HG02943 (cell line): ENCODE data around the gene AFM.

Experiments used
- ATAC-seq: cut with Tn5 transposase; IDR thresholded peaks from one replicate; pipeline ENCODE4 v1.9.1; 2021; ENCODE audit warnings: mild to moderate bottlenecking, low read depth, moderate library complexity; ENCODE audit not compliant: unreplicated experiment

Gene AFM

DNA sequence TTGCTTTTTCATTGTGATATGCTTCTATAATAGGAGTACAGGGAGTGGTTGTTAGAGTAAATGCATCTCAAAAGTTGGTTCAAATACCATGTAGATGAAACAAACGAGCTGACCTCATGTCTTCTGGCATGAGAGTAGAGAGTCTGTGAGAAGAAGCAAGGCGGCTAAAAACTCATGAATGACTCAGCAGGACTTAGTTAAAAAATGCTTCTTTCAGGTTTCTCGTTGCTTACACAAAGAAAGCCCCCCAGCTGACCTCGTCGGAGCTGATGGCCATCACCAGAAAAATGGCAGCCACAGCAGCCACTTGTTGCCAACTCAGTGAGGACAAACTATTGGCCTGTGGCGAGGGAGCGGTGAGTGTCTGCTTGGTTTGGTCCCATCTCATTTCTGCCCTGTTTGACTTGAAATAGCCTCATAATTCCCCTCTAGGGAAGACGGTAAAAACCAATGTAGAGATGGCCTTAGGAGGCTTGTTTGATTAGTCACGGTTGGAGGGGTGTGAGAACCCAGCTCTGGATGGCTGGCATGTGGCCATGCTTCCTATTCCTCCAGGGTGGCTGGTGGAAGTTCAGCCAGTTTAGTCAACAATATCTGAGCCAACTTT lies 31.0 kb upstream of the AFM start:
- no peak for ATAC-seq

DNA sequence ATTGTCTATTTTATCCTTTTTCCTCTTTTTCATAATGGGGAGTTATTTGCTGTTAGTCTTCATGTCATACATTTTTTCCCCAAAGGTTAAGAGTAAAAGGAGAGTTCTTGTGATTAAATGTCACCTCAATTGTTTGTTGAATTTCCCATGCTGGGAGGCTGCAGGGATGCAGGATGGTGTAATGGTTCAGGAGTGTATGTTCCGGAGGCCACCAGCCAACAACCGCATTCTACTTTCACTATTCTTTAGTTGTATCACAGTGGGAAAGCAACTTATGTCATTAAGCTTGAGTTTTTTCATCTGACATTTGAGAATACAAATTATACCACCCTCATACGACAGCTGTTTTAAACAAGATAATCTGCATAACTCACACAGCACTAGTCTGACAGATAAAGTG lies 30.1 kb upstream of the AFM start:
- ATAC-seq = no peak

DNA sequence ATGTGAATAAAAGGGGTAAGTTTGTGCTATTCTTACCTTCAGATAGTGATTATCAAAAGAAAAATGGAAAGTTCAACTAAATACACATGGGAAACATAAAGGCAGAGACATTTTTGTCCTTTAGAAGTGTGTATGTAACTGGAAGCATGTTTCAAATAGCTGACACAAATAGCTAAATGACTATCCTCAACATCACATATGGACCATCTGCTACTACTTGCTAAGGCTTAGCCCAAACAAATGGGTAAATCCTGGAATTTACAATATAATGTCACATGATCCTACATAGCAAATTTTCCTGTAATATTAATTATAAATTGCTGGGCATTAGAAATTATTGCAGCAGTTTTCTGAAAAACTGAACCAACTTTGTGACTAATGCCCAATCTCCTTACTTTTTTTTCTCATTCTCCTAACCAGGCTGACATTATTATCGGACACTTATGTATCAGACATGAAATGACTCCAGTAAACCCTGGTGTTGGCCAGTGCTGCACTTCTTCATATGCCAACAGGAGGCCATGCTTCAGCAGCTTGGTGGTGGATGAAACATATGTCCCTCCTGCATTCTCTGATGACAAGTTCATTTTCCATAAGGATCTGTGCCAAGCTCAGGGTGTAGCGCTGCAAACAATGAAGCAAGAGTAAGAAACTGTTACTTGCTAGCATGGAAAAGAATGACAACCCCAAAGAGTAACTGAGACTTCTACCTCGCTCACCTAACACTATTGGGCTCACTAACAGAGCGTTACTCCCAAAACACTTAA lies 29.4 kb upstream of the AFM start:
- ATAC-seq = no peak

DNA sequence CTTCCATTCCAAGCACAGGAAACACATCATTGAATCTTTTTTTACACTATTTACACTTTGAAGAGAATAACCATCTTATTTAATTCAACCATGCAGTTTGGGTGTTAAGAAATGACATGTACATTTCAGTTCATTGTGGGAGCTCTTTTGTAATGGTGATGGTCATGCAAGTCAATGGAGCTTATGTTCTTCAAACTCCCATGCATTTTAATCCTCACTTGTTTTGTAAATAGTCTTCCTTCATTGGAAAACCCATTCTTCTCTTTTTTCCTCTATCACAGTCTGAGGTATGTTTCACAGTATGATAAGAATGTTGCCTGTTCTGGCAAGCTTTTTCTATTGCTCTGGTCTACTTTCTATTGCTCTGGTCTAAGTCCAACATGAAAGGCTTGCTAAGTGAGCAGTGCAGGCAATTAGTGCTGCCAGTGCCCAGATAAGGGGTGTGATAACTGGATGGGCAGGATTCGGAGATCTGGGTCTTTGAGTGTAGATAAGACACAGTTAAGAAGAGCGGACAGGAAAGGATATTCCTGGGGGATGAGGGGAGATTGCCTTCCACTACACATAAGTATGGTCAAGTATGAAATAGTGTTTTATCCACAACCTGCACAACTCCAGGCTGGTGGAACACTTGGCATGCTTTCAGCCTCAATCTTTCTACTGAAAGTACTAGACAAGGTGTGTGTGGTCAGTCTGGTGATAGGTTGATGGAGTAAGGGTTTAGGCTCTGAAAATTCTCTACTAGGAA lies 28.4 kb upstream of the AFM start:
- ATAC-seq = no peak

DNA sequence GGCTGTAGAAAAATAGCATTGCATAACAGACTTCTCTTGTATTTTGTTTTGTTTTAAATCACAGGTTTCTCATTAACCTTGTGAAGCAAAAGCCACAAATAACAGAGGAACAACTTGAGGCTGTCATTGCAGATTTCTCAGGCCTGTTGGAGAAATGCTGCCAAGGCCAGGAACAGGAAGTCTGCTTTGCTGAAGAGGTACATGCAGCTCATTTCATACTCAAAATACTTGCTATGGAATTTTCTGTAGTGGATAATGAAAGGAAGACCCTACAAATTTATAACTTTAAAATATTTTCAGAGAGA lies 27.9 kb upstream of the AFM start:
- ATAC-seq = no peak

DNA sequence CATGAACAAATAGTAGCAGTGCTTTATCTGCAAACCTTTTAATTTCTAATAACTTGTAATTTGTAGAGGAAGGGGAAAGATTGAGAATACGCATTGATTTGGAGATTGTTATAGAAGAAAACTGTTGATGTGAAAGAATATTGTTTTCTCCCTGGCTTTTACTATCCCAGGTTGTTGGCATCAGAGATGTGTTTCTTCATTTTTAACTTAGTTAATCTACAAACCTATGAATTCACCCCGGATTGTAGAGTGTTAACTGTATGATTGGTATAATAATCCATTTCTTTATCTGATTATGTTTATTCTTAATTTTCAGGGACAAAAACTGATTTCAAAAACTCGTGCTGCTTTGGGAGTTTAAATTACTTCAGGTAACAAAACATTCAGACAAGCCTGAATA lies 26.6 kb upstream of the AFM start:
- no peak for ATAC-seq

DNA sequence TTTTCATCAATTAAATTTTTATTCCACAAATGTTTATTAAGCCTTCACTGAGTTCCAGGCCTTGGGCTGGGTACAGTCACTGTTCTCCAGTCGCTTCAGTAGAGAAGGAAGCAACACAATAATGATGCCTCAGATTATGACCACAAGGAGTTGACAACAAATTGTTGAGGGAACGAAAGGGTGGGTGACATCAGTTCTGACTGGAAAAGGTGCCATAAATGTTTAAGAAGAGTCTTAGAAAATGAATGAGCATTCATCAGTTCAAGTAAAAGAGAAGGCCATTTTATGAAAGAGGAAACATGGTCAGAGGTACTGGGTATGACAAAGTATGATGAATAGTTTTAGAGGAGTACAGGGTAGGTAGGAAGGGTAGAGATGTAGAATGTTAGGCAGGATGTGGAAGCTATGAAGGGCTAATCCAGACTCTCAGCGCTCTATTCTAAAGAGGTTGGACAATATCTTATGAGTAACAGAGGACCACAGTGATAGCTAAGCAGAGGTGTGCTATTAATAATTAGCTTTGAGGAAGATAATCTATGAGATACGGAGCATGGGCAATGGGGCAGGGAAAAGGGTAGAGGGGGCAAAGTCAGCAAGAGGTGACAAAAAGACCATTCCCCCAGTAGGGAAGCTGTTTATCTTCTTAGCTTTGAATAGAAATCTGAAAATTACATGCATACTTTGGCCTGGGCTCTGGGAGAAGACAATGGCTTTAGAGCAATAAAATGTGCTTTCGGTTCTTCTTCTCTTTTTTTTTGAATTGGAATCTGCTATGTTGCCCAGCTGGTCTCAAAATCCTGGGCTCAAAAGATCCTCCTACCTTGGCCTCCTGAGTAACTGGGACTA lies 25.1 kb upstream of the AFM start:
- ATAC-seq = no peak

DNA sequence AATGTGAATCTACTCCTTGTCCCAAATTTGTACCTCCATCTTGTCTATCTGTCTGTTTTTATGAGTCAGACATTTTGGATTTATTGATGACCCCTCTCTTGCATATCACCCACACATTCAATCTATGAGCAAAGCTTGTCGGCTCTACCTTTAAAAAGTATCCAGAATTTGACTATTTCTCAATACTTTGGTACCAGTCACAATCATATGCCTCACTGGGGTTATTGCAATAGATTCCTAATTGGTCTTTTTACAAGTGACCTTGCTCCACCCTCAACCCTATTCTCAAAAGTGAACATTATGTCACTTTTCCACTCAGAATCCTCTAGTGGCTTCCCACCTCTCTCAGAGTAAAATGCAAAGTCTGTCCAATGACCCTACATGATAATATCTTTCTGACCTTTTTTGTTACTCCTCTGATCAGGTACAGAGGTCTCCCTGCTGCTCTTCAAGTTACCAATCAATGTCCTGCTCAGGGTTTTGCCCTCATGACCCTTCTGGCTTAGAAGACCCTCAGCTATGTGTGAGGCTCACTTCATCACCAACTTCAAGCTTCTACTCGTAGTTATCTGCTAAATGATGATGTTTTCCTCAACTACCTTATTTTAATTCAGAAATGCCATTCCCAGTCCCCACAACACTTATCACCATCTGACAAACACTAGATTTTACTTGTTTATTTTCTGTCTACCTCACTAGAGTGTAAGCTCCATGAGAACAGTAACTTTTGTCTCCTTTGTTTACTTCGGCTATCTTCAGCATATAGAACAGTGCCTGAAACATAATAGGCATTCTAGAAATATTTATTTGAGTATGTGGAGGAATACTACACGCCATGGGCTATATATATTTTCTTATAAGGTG lies 23.1 kb upstream of the AFM start:
- ATAC-seq = no peak

DNA sequence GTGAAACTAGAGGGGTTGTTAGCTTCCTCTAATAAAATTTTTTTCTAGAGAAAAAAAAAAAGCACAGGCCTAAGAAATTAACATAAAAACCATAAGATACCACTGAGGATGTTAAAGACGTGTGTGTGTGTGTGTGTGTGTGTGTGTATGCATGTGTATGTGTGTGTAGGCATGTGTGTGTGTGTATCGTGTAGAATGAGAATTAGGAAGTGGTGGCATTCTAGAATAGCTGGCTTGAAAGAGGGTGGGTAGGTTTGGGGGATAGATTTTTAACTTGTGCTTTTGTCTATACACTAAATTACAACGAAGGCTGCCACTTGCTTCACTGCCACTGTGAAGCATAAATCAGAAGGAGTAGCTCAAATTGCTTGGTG lies 22.5 kb upstream of the AFM start:
- no peak for ATAC-seq

DNA sequence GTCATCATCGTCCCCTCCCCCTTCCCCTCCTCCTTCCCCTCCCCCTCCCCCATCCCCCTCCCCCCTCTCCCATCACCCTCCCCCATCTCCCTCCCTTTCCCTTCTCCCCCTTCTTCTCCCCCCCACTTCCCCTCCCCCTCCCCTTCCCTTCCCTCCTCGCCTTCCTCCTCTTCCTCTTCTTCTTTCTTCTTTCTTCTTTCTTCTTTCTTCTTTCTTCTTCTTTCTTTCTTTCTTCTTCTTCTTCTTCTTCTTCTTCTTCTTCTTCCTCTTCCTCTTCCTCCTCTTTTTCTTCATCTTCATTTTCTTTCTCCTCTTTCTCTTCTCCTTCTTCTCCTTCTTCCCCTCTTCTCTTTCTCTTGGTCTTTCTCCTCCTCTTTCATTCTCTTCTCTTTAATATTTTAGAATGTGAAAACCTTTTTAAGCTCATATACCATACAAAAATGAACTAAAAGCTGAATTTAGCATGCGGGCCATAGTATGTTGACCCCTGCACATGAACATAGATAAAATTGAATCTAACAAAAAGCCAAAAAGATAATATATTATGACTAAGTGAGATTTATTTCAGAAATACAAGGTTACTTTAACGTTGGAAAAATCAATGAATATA lies 20.5 kb upstream of the AFM start:
- no peak for ATAC-seq

DNA sequence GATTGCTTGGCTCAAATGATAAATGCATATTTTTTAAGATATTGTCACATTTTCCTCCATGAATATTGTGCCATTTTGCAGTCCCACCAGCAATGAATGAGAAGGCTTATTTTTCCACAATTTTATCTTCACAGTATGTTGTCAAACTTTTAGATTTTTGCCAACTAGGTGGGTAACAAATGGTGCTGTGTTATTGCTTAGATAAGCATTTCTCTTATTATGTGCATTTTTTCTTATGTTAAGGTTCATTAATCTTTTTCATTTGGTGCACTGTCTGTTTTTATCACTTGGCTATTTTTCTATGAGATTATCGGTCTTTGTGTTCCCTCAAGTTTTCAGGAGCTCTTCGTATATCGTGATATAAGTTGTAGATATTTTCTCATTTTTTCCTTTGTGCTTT lies 13.4 kb upstream of the AFM start:
- no peak for ATAC-seq

DNA sequence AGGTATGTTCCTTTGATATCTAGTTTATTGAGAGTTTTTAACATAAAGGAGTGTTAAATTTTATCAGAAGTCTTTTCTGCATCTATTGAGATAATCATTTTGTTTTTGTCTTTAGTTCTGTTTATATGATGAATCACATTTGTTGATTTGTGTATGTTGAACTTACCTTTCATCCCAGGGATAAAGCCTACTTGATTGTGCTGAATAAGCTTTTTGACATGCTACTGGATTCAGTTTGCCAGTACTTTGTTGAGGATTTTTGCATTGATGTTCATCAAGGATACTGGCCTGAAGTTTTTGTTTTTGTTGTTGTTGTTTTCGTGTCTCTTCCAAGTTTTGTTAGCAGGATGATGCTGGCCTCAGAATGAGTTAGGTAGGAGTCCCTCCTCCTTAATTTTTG lies 10.8 kb upstream of the AFM start:
- no peak for ATAC-seq

DNA sequence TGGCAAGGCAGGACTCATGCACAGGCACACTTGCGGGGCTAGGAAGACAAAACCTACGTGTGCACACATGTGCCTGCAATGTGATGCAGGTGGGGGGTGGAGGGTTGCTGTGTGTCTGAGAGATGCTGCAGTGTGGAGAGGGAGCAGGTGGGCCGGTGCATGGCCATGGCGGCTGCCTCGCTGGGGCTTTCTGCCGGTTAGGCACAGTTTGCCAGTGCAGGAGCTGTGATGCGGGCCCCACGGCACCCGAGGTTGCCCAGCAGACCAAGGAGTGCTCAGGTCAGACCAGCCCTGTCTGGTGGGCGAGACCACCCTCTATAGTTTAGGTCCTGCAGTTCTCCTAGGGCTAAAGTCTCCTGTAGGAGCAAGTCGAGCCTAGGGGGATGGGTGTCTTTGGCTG lies 4.4 kb upstream of the AFM start:
- ATAC-seq = no peak

DNA sequence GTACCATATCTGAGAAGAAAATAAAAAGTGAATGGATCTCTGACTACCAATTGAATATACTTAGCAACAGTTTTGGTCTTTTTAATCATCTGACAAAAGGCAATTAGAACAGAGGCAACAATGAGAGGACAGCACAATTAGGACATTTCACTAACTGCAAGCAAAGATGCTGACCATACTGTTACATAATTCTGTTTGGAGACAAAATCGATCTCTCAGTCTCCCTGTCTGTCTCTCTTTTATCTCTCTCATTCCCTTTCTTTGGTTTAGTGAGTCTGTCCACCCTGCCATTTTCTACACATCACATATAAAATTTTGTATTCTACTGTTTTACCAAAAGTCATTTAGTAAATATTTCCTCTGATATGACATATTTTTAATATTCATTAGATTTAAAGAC lies 2.2 kb upstream of the AFM start:
- no peak for ATAC-seq

DNA sequence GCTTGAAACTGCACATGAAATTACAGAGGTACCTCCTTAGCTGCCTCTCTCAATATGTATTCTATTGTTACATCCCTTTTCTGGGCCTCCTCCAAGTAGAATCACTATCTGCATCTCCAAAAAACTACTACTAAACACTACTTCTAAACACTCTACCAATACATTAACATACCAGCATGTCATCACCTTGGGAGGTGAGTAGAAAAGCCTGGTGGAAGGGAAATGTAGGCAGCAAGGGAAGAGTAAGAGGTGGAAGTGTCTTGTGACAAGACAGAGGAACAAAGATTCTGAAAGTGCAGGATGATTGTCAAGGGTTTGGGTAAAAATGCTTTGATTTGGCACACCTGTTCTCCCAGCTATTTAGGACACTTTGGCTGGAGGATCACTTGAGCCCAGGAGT lies 3.5 kb downstream of the AFM start:
- no peak for ATAC-seq

DNA sequence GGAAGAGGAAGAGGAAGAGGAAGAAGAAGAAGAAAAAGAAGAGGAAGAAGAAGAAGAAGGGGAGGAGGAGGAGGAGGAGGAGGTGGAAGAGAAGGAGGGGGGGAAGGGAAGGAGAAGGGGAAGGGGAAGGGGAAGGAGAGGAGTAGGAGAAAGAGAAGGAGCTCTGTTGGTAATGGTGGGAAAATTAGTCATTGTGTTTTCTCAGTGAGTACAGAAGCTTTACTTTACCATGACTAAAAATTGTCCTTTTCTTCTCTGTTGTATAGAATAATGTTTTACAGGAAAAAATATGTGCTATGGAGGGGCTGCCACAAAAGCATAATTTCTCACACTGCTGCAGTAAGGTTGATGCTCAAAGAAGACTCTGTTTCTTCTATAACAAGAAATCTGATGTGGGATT lies 4.1 kb downstream of the AFM start:
- ATAC-seq = no peak

DNA sequence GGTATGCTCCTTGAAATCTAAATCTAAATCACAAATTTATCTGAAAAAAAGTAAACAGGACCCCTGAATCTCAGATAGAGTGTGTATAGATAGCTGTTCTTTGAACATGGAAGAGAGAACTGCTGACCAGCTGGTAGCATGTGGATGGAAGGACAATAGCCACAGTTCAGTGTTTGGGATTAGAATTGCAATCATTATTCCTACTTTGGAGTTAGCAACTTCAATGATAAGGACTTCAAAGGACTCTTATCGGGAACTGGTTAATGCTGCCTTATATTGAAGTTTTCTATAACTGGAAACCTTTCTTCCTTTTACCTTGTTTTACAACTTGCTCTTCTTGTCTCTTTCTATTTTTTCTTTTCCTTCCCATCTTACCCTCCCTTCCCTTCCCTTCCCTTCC lies 5.0 kb downstream of the AFM start:
- ATAC-seq = no peak

DNA sequence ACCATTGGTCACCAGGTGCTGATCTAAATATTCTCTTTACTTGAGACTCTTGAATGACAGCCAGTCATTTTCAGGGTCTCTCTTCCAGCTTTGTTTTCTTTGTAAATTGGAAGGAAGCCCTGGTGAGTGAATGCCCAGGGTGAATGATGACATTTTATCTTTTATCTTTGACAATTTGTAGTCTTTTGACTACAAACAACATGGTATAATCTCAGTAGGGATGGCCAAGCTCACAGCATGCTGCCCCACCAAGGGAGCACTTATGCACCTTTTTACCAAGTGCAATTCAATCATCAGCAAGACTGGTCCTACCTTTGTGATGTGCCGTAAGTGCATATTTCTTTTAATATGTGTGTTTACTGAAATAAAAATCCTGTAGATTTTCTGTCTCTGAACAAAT lies 5.7 kb downstream of the AFM start:
- ATAC-seq = no peak

DNA sequence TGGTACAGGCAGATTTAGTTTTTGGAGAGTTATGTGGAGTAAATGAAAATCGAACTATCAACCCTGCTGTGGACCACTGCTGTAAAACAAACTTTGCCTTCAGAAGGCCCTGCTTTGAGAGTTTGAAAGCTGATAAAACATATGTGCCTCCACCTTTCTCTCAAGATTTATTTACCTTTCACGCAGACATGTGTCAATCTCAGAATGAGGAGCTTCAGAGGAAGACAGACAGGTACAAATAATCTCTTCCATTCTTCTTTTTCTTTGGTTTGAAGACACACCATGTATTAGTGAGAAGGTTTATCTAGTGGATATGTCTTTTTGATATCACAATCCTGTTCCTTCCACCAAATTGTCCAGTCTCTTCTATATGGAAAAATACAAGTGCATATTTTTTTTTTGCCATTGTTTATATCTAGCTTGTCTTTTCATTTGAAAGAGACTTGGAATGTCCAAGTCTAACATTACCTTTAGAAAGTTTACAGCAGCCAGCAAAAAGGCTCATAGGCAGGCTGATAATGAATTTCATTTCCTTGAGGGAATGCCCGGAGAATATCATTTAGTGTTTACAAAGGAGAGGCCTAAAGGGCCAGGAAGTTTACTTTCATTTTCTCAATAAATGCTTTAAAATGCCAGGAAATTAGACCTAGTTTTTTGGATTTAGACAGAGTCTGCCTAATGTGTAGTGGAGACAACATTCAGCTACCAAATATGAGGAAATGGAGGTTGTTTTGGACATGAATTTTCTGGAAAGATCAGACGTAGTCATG lies 18.6 kb downstream of the AFM start:
- no peak for ATAC-seq
